Cardiac septum (tissue), 1 donor: ENCODE measurements around the gene ACP4. TPM values are rescaled to one million over a fixed set of nuclear protein-coding genes. Genes with fewer than 3 reads are reported as not detected.
"Not testable (repeated sequence)": the region's sequence is repeated elsewhere in the genome, so short reads cannot be mapped to it uniquely, and the experiment has no call there.

Experiments
- DNase-seq: peaks from one replicate; pipeline ENCODE4 v3.0.0-alpha.2; 2020; ENCODE audit warnings: low spot score
- intact Hi-C: fragments of 100-400 bp; cut with DNase I; formaldehyde crosslinking; loops from one replicate; pipeline ENCODE4 v1.14.0; 2022
- total RNA-seq: library from RNA; stranded (reverse); fragmentation: NEBNext Ultra II Directional; extraction: Animal tissue kit (Norgen Biotek cat#: 25700); gene quantifications from one replicate; pipeline ENCODE4 v1.2.1, GENCODE V29; 2021
- donor health status: DM: no; HTN: no; CAD: no.

ACP4 gene
- total RNA-seq, 1 donor from 2014 or later: not detected

- DNase-seq, intact Hi-C loops: not testable (repeated sequence)
Measured at GRCh38 chr19:50772912-50773311, 17.3 kb upstream of the ACP4 start.

DNA sequence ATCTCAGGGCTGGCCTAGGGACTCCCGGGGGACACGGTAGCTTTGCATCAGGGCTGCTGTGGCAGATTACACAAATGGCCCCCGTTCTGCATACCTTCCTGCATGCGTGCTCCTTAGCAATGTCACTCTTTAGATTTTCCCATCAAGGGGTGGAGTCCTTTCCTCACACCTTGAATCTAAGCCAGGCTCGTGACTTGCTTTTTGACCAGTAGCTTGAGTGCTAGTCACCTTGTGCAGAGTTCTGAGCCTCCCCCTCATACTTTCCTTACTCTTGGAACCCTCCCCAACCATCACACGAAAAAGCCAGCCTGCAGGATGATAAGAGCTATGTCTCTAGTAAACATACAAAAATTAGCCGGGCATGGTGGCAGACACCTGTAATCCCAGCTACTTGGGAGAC, 16.8 kb upstream of the ACP4 start:
- intact Hi-C loops, DNase-seq: not testable (repeated sequence)

DNA sequence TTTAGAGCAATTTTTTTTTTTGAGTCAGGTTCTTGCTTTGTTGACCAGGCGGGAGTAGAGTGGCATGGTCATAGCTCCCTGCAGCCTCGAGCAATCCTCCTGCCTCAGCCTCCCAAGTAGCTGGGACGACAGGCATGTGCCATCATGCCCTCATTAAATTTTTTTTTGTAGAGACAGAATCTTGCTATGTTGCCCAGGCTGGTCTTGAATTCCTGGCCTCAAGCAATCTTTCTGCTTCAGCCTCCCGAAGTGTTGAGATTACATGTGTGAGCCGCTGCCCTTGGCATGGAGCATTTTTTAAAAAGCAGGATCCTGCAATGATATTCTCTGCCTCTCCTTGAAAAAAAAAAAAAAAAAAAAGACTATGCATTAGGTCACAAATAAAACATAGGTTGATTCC, 14.1 kb upstream of the ACP4 start:
- intact Hi-C loops: no loop called here
- no peak for DNase-seq

DNA sequence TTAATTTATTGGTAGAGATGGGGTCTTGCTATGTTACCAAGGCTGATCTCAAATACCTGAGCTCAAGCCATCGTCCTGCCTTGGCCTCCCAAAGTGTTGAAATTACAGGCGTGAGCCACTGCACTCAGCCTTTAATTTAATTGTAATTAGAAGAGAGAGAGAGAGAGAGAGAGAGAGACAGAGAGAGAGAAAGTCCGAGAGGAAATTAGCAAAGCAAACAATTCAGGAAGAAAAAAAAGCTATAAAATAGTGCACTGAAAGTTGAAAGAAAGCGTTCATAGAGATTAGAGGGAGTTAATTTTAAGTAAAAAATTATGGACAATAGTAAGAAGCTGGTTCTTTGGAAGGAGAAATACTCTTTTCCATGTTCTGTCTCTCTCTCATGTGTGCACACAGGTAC, 13.0 kb upstream of the ACP4 start:
- intact Hi-C loops: no loop called here
- no peak for DNase-seq

GRCh38 chr19:50777830-50778303, 12.3 kb upstream of the ACP4 start:
- intact Hi-C loops: no loop called here
- no peak for DNase-seq

DNA sequence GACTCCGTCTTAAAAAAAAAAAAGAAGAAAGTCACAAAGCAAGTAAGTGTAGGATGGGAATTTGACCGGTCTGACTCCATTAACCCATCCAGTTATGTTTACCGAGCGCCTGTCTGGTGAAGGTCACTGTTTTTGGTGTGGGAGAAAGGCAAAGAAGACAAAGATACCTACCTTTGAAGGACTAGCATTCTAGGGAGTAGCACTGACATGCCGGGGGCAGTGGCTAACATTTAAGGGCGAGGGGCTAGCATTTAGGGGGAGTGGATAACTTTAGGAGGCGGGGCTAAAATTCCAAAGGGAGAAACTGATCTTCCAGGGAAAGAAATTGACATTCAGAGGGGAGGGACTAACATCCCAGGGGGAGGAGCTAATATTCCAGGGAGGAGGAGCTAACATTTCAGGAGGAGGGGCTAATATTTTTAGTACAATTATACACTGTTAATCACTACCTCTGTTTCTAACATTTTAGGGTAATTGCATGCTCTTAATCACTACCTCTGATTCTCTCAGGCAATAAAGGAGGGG, 11.2 kb upstream of the ACP4 start:
- no peak for DNase-seq
- intact Hi-C loops: no loop called here

DNA sequence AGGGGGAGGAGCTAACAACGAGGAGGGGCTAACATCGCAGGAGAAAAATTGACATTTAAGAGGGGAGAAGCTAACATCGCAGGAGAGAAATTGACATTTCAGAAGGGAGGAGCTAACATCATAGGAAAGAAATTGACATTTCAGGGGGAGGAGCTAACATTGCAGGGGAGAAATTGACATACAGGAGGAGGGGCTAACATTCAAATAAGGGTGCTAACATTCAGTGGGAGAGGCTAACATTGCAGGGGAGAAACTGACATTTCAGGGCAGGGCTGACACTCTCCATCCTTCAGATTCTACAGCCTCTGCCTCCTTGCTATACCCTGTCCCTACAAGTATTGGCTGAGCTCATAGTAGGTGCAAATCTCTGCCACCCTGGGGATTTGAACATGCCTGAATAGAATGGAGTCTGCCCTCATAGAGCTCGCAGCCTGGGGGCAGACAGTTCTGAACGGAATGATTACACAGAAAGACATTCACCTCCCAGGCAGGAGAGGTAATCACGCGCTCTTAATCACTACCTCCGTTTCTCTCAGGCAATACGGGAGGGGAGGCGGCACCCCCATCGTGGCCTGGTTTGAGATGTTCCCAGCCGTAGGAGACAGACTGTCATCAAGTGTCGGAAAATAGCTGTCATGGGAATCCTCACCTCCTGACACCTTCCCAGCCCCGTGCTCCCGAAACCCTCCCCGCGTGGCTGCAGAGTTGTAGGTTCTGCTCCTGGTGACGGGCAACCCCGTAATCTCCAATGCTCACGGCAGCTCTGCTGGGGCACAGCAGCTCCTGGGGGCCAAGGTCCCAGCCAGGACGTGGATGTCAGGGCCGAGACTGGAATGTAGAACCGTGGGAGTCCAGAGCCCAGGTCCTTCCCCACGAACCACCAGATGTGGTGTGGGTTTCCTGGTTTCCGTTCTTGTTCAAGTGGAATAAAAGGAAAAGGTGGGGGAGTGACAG, 10.4 kb upstream of the ACP4 start:
- intact Hi-C loops: loop anchor here (5.0 kb wide), 2 partner anchors 242 to 412 kb away; partner anchors contain the start of gene NAPSA
- DNase-seq: no peak

GRCh38 chr19:50780753-50781435, 9.3 kb upstream of the ACP4 start:
- no peak for DNase-seq
- intact Hi-C loops: loop anchor here (5.0 kb wide), 2 partner anchors 244 to 414 kb away; partner anchors contain the start of gene NAPSA

GRCh38 chr19:50783848-50784152, 6.4 kb upstream of the ACP4 start:
- intact Hi-C loops: loop anchor here (2.0 to 5.0 kb wide), 3 partner anchors 79 to 416 kb away; partner anchors contain the start of gene NAPSA
- not testable (repeated sequence) for DNase-seq

- no peak for DNase-seq
- intact Hi-C loops: loop anchor here (5.0 kb wide), 2 partner anchors 247 to 417 kb away; partner anchors contain the start of gene NAPSA
Measured at GRCh38 chr19:50784710-50785109, 5.5 kb upstream of the ACP4 start.

GRCh38 chr19:50785329-50785728, 4.9 kb upstream of the ACP4 start:
- no peak for DNase-seq
- intact Hi-C loops: no loop called here

GRCh38 chr19:50790922-50791467, 780 bp downstream of the ACP4 start:
- intact Hi-C loops: no loop called here
- DNase-seq: no peak

DNA sequence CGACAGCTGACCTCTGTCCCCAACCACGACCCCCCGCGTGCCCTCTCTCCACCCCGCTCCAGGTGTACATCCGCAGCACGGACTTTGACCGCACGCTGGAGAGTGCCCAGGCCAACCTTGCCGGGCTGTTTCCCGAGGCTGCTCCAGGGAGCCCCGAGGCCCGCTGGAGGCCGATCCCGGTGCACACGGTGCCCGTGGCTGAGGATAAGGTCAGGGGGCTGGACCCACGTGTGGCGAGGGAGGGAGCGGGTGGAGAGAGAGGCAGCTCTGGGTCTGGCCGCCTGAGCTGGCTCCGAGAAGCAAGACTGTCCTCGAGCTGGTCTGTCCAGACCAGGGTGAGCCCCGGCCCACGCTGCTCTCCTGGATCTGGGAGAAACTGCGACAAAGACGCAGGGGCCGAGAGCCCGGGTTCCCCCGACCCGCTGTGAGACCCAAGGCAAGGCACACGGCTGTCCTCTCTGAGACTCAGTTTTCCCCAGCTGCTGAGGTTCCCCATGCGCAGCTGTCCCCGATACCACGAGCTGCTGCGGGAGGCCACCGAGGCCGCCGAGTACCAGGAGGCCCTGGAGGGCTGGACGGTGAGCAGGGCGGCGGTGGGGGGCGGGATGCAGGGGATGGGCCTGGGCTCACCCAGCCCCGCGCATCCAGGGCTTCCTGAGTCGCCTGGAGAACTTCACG, 1.5 kb downstream of the ACP4 start:
- intact Hi-C loops: no loop called here
- no peak for DNase-seq

GRCh38 chr19:50792272-50793250, 2.3 kb downstream of the ACP4 start:
- no peak for DNase-seq
- intact Hi-C loops: no loop called here

GRCh38 chr19:50793558-50794065, 3.4 kb downstream of the ACP4 start:
- DNase-seq: no peak
- intact Hi-C loops: no loop called here

GRCh38 chr19:50794074-50794875, 4.1 kb downstream of the ACP4 start:
- intact Hi-C loops: no loop called here
- no peak for DNase-seq
